Dendritic cell treated with granulocyte-macrophage colony-stimulating factor and Interleukin-4, amounts not matched to agents 40 ng/mL and 50 ng/mL, for 4 days (primary cell): Measurements from ENCODE around the gene KLRK1.
"Not testable (repeated sequence)": the region's sequence is repeated elsewhere in the genome, so short reads cannot be mapped to it uniquely, and the experiment has no call there.

ENCODE experiments used
- H3K27ac Mint-ChIP-seq: one replicate; pipeline ENCODE4 v1.8.0; 2022; ENCODE audit warnings: mild to moderate bottlenecking, mixed read lengths
- H3K27me3 Mint-ChIP-seq: one replicate; pipeline ENCODE4 v1.8.0; 2022; ENCODE audit warnings: mild to moderate bottlenecking, mixed read lengths
- H3K36me3 Mint-ChIP-seq: one replicate; pipeline ENCODE4 v1.8.0; 2022; ENCODE audit warnings: low read depth, mixed read lengths
- H3K4me1 Mint-ChIP-seq: one replicate; pipeline ENCODE4 v1.8.0; 2022; ENCODE audit warnings: low read depth, mixed read lengths
- H3K4me3 Mint-ChIP-seq: one replicate; pipeline ENCODE4 v1.8.0; 2022; ENCODE audit warnings: mild to moderate bottlenecking, moderate library complexity, mixed read lengths
- H3K9me3 Mint-ChIP-seq: one replicate; pipeline ENCODE4 v1.8.0; 2022; ENCODE audit warnings: mixed read lengths
- intact Hi-C: fragments of 100-400 bp; cut with micrococcal nuclease; formaldehyde crosslinking; loops from one replicate; pipeline ENCODE4 v1.15.0; 2022

The KLRK1 gene

GRCh38 chr12:10389904-10390303 is at the start of gene KLRK1:
Gene KLRK1 (minus strand): TSS chr12:10390041. CDS start chr12:10388810, 1,231 bp downstream.
- intact Hi-C loops: no loop called here
- H3K27ac Mint-ChIP-seq: no peak within 1 kb of the TSS
- no peak within 1 kb of the TSS for H3K4me3 Mint-ChIP-seq

GRCh38 chr12:10437601-10438000 is 47.8 kb upstream of the KLRK1 start:
- H3K4me3 Mint-ChIP-seq, H3K4me1 Mint-ChIP-seq, H3K27ac Mint-ChIP-seq, H3K9me3 Mint-ChIP-seq, H3K27me3 Mint-ChIP-seq, intact Hi-C loops, H3K36me3 Mint-ChIP-seq: not testable (repeated sequence)

More at GRCh38 chr12:10389904-10390303, at the start of gene KLRK1:
- Mint-ChIP-seq H3K9me3 (no peaks in the 10 kb centered on the region), H3K27me3 (peaks cover 5% of the 10 kb centered on the region), H3K36me3 (no peaks in the 10 kb centered on the region), H3K4me1 (peaks cover 13% of the 10 kb centered on the region)

GRCh38 chr12:10435816-10436215 is 46.0 kb upstream of the KLRK1 start, which contains the start of gene KLRC2:
Gene KLRC2 (minus strand): TSS chr12:10436010. CDS start chr12:10435986, 24 bp downstream.
- H3K9me3 Mint-ChIP-seq, H3K27ac Mint-ChIP-seq, H3K27me3 Mint-ChIP-seq, H3K36me3 Mint-ChIP-seq, H3K4me3 Mint-ChIP-seq, H3K4me1 Mint-ChIP-seq, intact Hi-C loops: not testable (repeated sequence)

GRCh38 chr12:10430623-10431022 is 40.8 kb upstream of the KLRK1 start:
- not testable (repeated sequence) for H3K27ac Mint-ChIP-seq

GRCh38 chr12:10425938-10426337 is 36.1 kb upstream of the KLRK1 start:
- H3K4me1 Mint-ChIP-seq, H3K9me3 Mint-ChIP-seq, H3K27me3 Mint-ChIP-seq, intact Hi-C loops, H3K36me3 Mint-ChIP-seq, H3K4me3 Mint-ChIP-seq, H3K27ac Mint-ChIP-seq: not testable (repeated sequence)

More at GRCh38 chr12:10430623-10431022, 40.8 kb upstream of the KLRK1 start:
- H3K4me1 Mint-ChIP-seq, intact Hi-C loops, H3K36me3 Mint-ChIP-seq, H3K9me3 Mint-ChIP-seq, H3K4me3 Mint-ChIP-seq, H3K27me3 Mint-ChIP-seq: not testable (repeated sequence)

- H3K27me3 Mint-ChIP-seq, H3K36me3 Mint-ChIP-seq, H3K27ac Mint-ChIP-seq, H3K4me1 Mint-ChIP-seq, intact Hi-C loops, H3K4me3 Mint-ChIP-seq, H3K9me3 Mint-ChIP-seq: not testable (repeated sequence)
Measured at GRCh38 chr12:10424260-10424899, 34.5 kb upstream of the KLRK1 start.

- H3K27ac Mint-ChIP-seq, H3K36me3 Mint-ChIP-seq, H3K4me3 Mint-ChIP-seq, intact Hi-C loops, H3K27me3 Mint-ChIP-seq, H3K4me1 Mint-ChIP-seq, H3K9me3 Mint-ChIP-seq: not testable (repeated sequence)
Measured at GRCh38 chr12:10422159-10422558, 32.3 kb upstream of the KLRK1 start.

- intact Hi-C loops, H3K4me3 Mint-ChIP-seq, H3K9me3 Mint-ChIP-seq, H3K27ac Mint-ChIP-seq, H3K4me1 Mint-ChIP-seq, H3K27me3 Mint-ChIP-seq, H3K36me3 Mint-ChIP-seq: not testable (repeated sequence)
Measured at GRCh38 chr12:10420334-10420733, 30.5 kb upstream of the KLRK1 start, which contains the start of gene KLRC3. Gene KLRC3 (minus strand): TSS chr12:10420595. CDS start chr12:10420550, 45 bp downstream.

GRCh38 chr12:10409392-10409791 is 19.6 kb upstream of the KLRK1 start, which contains the start of gene KLRC4:
Gene KLRC4 (minus strand): TSS chr12:10409757. CDS start chr12:10409575, 182 bp downstream.
- intact Hi-C loops: loop anchor here (5.0 kb wide), 1 partner anchor 47 kb away; no protein-coding TSS in a partner anchor
- peaks cover 12% of the 10 kb centered on the region for H3K4me1 Mint-ChIP-seq
- peaks cover 10% of the 10 kb centered on the region for H3K27me3 Mint-ChIP-seq
- no peaks in the 10 kb centered on the region for H3K36me3 Mint-ChIP-seq
- H3K4me3 Mint-ChIP-seq: no peak within 1 kb of the TSS
- no peak within 1 kb of the TSS for H3K27ac Mint-ChIP-seq
- H3K9me3 Mint-ChIP-seq: no peaks in the 10 kb centered on the region

GRCh38 chr12:10408842-10409241 is 19.0 kb upstream of the KLRK1 start:
- intact Hi-C loops: loop anchor here (5.0 kb wide), 1 partner anchor 47 kb away; no protein-coding TSS in a partner anchor
- Mint-ChIP-seq H3K27ac (no peak overlapping the region), H3K4me1 (peaks cover 12% of the 10 kb centered on the region), H3K36me3 (no peaks in the 10 kb centered on the region), H3K9me3 (no peaks in the 10 kb centered on the region), H3K4me3 (no peak overlapping the region), H3K27me3 (peaks cover 10% of the 10 kb centered on the region)

- Mint-ChIP-seq H3K27me3 (peaks cover 15% of the 10 kb centered on the region), H3K9me3 (no peaks in the 10 kb centered on the region), H3K4me3 (no peak overlapping the region), H3K27ac (peak overlapping the region; percentile 72), H3K36me3 (no peaks in the 10 kb centered on the region), H3K4me1 (peaks cover 12% of the 10 kb centered on the region)
- intact Hi-C loops: loop anchor here (5.0 kb wide), 1 partner anchor 44 kb away; no protein-coding TSS in a partner anchor
Measured at GRCh38 chr12:10406725-10407124, 16.9 kb upstream of the KLRK1 start.

- Mint-ChIP-seq H3K4me3 (no peak overlapping the region), H3K27me3 (peaks cover 14% of the 10 kb centered on the region), H3K9me3 (no peaks in the 10 kb centered on the region), H3K36me3 (no peaks in the 10 kb centered on the region), H3K27ac (no peak overlapping the region), H3K4me1 (peaks cover 12% of the 10 kb centered on the region)
- intact Hi-C loops: loop anchor here (5.0 kb wide), 1 partner anchor 43 kb away; no protein-coding TSS in a partner anchor
Measured at GRCh38 chr12:10405294-10405693, 15.5 kb upstream of the KLRK1 start.

- Mint-ChIP-seq H3K36me3 (no peaks in the 10 kb centered on the region), H3K27me3 (peaks cover 14% of the 10 kb centered on the region), H3K4me1 (peaks cover 12% of the 10 kb centered on the region), H3K27ac (no peak overlapping the region), H3K9me3 (no peaks in the 10 kb centered on the region), H3K4me3 (no peak overlapping the region)
- intact Hi-C loops: loop anchor here (5.0 kb wide), 1 partner anchor 42 kb away; no protein-coding TSS in a partner anchor
Measured at GRCh38 chr12:10404798-10405197, 15.0 kb upstream of the KLRK1 start.

- H3K4me3 Mint-ChIP-seq: no peak overlapping the region
- no peak overlapping the region for H3K27ac Mint-ChIP-seq
- intact Hi-C loops: no loop called here
Measured at GRCh38 chr12:10400829-10401228, 11.0 kb upstream of the KLRK1 start.

GRCh38 chr12:10398168-10398567 is 8.3 kb upstream of the KLRK1 start:
- no peak overlapping the region for H3K4me3 Mint-ChIP-seq

More at GRCh38 chr12:10400829-10401228, 11.0 kb upstream of the KLRK1 start:
- H3K27me3 Mint-ChIP-seq: peaks cover 14% of the 10 kb centered on the region
- H3K36me3 Mint-ChIP-seq: no peaks in the 10 kb centered on the region
- H3K4me1 Mint-ChIP-seq: peaks cover 2% of the 10 kb centered on the region
- no peaks in the 10 kb centered on the region for H3K9me3 Mint-ChIP-seq

More at GRCh38 chr12:10398168-10398567, 8.3 kb upstream of the KLRK1 start:
- Mint-ChIP-seq H3K27ac (no peak overlapping the region), H3K36me3 (no peaks in the 10 kb centered on the region), H3K9me3 (no peaks in the 10 kb centered on the region), H3K4me1 (peaks cover 19% of the 10 kb centered on the region), H3K27me3 (peaks cover 13% of the 10 kb centered on the region)
- intact Hi-C loops: no loop called here
